ENCODE data around the gene RPL19. TPM values are rescaled to one million over a fixed set of nuclear protein-coding genes. Genes with fewer than 3 reads are reported as not detected.

The RPL19 gene
- total and polyA plus RNA-seq, 2 experiments from 2014 or later = 903 to 1,500 TPM

DNA sequence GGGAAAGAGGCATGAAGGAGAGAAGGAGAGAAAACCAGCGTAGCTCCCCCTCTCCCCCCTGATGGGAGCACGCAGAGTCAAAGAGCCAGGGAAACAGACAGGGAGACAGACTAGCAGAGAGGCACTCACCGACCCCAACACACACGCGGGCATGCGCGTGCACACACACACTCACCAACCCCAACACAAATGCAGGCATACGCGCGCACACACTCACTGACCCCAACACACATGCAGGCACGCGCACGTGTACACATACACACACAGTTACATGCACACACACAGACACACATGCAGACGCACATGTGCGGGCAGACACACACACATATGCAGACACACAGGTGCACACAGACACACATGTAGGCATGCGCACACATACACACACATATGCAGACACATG is 7.2 kb upstream of the RPL19 start:
- TF ChIP-seq EZH2 (IDR thresholded peaks at IDR 0.05; ENCODE audit: insufficient read depth, poor library complexity, severe bottlenecking) = no peak
- TF ChIP-seq EZH2phosphoT487 (IDR thresholded peaks at IDR 0.05; ENCODE audit: insufficient read depth, low read depth) = no peak
- no peaks in the 10 kb centered on the region for H3K27me3 ChIP-seq (replicated peaks; ENCODE audit: insufficient read depth)
- whole genome bisulfite sequencing, 2 experiments (ENCODE audit: low coverage in 1 of 2, low lambda C conversion rate in 2 of 2, missing lambda C conversion rate in 2 of 2) = 94 to 97% methylated on average over 16 of the region's 16 CpGs

DNA sequence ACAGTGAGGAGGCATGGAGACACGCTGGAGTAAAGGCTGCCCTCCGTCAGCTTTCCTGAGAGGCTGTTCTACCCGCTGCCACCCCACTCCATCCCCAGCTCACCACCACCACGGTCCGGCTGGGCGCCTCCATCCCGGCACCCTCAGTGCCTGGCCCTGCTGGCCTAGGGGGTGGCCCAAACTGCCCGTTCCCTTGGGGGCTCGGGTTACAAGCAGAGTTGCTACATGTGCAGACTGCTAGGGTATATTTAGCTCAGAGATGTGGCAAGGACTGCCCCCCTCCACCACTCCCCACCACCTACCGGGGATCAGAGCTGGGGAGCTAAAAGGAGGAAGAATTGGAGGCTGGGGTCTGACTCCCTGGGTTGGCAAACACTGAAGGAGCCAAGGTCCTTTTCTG is 6.7 kb upstream of the RPL19 start:
- Histone ChIP-seq H3F3A (ENCODE audit: insufficient read depth) (peaks cover 4% of the 10 kb centered on the region; the same call in 1 of the 2 replicates), H3K9me3 (ENCODE audit: low read depth) (no peaks in the 10 kb centered on the region), H4K20me1 (ENCODE audit: insufficient read depth) (0 out of 2 replicates have a peak, but pooled peaks cover 4% of the 10 kb centered on the region), H3K9me2 (ENCODE audit: insufficient read depth) (no peaks in the 10 kb centered on the region), H3K4me3 (no peak overlapping the region), H3K79me2 (ENCODE audit: insufficient read depth) (peaks cover 34% of the 10 kb centered on the region), H3K36me3 (ENCODE audit: low read depth) (peaks cover 13% of the 10 kb centered on the region; the same call in 1 of the 2 replicates), H2AFZ (no peak overlapping the region), H3K27ac (no peak overlapping the region), H3K9ac (no peak overlapping the region), H3K4me1 (ENCODE audit: insufficient read depth) (peaks cover 24% of the 10 kb centered on the region), H3K4me2 (ENCODE audit: unreplicated experiment) (no peak overlapping the region), H3K27me3 (replicated peaks; ENCODE audit: insufficient read depth) (no peaks in the 10 kb centered on the region)
- in situ Hi-C loops (cut with MboI) = no loop called here
- no peak for DNase-seq
- 82 to 87% methylated on average over 10 of the region's 10 CpGs for WGBS, 2 experiments (ENCODE audit: low coverage in 1 of 2, low lambda C conversion rate in 2 of 2, missing lambda C conversion rate in 2 of 2)
- TF ChIP-seq EZH2 (IDR thresholded peaks at IDR 0.05; ENCODE audit: insufficient read depth, poor library complexity, severe bottlenecking) (no peak), EZH2phosphoT487 (IDR thresholded peaks at IDR 0.05; ENCODE audit: insufficient read depth, low read depth) (no peak)

More for the DNA sequence above, 7.2 kb upstream of the RPL19 start:
- Histone ChIP-seq H3K9me2 (ENCODE audit: insufficient read depth) (no peaks in the 10 kb centered on the region), H3K9me3 (ENCODE audit: low read depth) (no peaks in the 10 kb centered on the region), H3K36me3 (ENCODE audit: low read depth) (peaks cover 18% of the 10 kb centered on the region; the same call in 1 of the 2 replicates), H3K4me2 (ENCODE audit: unreplicated experiment) (no peak overlapping the region), H2AFZ (no peak overlapping the region), H3K79me2 (ENCODE audit: insufficient read depth) (peaks cover 34% of the 10 kb centered on the region), H3K4me1 (ENCODE audit: insufficient read depth) (peaks cover 24% of the 10 kb centered on the region), H4K20me1 (ENCODE audit: insufficient read depth) (0 out of 2 replicates have a peak, but pooled peaks cover 4% of the 10 kb centered on the region), H3K27ac (no peak overlapping the region), H3F3A (ENCODE audit: insufficient read depth) (no peaks in the 10 kb centered on the region), H3K9ac (no peak overlapping the region), H3K4me3 (no peak overlapping the region)
- in situ Hi-C loops (cut with MboI) = no loop called here
- no peak for DNase-seq

- Histone ChIP-seq H3F3A (ENCODE audit: insufficient read depth) (peaks cover 14% of the 10 kb centered on the region; the same call in 1 of the 2 replicates), H3K9me3 (ENCODE audit: low read depth) (no peaks in the 10 kb centered on the region), H3K79me2 (ENCODE audit: insufficient read depth) (peaks cover 34% of the 10 kb centered on the region), H4K20me1 (ENCODE audit: insufficient read depth) (0 out of 2 replicates have a peak, but pooled peaks cover 4% of the 10 kb centered on the region), H3K4me1 (ENCODE audit: insufficient read depth) (peaks cover 24% of the 10 kb centered on the region), H3K4me2 (ENCODE audit: unreplicated experiment) (peak overlapping the region; percentile 83), H2AFZ (no peak overlapping the region), H3K36me3 (ENCODE audit: low read depth) (peaks cover 12% of the 10 kb centered on the region; the same call in 1 of the 2 replicates), H3K27me3 (replicated peaks; ENCODE audit: insufficient read depth) (no peaks in the 10 kb centered on the region), H3K27ac (peak overlapping the region; percentile 21; the same call in 1 of the 2 replicates), H3K9me2 (ENCODE audit: insufficient read depth) (no peaks in the 10 kb centered on the region), H3K4me3 (peak overlapping the region; percentile 76), H3K9ac (peak overlapping the region; percentile 81)
- in situ Hi-C loops (cut with MboI) = no loop called here
- peak; percentile 84 for DNase-seq
- TF ChIP-seq EZH2phosphoT487 (IDR thresholded peaks at IDR 0.05; ENCODE audit: insufficient read depth, low read depth) (no peak), EZH2 (IDR thresholded peaks at IDR 0.05; ENCODE audit: insufficient read depth, poor library complexity, severe bottlenecking) (no peak)
- WGBS, 2 experiments (ENCODE audit: low coverage in 1 of 2, low lambda C conversion rate in 2 of 2, missing lambda C conversion rate in 2 of 2) = 40 to 55% methylated on average over 15 to 20 of the region's 20 CpGs
Observed at GRCh38 chr17:39194089-39194984, 5.7 kb upstream of the RPL19 start.

DNA sequence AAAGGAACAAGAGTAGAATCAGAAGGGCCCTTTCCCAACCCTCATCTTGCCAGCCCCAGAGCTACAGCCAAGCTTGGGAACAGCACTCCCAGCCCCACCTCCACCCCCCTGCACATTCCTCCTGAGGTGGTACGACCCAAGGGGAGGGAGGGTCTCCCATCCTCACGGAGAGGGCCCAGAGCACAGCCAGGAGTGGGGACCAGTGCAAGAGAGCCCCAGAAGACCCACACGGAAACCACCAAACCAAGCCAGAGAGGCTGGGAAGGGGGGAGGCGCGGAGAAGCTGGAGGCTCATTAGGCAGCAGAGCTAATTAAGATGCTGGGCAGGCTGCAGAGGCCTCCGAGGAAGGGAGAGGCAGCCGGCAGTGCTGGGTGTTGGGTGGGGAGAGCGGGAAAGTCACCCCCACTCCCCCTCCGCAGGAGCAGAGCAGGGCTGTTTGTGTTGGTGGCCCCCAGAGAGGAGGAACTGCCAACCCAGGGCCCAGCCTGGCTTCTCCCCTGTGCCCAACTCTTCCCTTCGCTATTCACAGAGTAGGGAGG is 5.0 kb upstream of the RPL19 start:
- TF ChIP-seq EZH2 (IDR thresholded peaks at IDR 0.05; ENCODE audit: insufficient read depth, poor library complexity, severe bottlenecking) (no peak), EZH2phosphoT487 (IDR thresholded peaks at IDR 0.05; ENCODE audit: insufficient read depth, low read depth) (no peak)

More for the DNA sequence above, 5.0 kb upstream of the RPL19 start:
- H3K4me3 ChIP-seq = peak overlapping the region; percentile 76
- no peaks in the 10 kb centered on the region for H3K27me3 ChIP-seq (replicated peaks; ENCODE audit: insufficient read depth)
- H3K9me2 ChIP-seq (ENCODE audit: insufficient read depth) = no peaks in the 10 kb centered on the region
- H3F3A ChIP-seq (ENCODE audit: insufficient read depth) = peaks cover 18% of the 10 kb centered on the region; the same call in 1 of the 2 replicates
- H3K4me1 ChIP-seq (ENCODE audit: insufficient read depth) = peaks cover 24% of the 10 kb centered on the region
- H3K9ac ChIP-seq = peak overlapping the region; percentile 81
- no peaks in the 10 kb centered on the region for H3K9me3 ChIP-seq (ENCODE audit: low read depth)
- in situ Hi-C loops (cut with MboI) = no loop called here
- peak; percentile 34 for DNase-seq
- peak overlapping the region; percentile 21 for H3K27ac ChIP-seq
- 0 out of 2 replicates have a peak, but pooled peaks cover 4% of the 10 kb centered on the region for H4K20me1 ChIP-seq (ENCODE audit: insufficient read depth)
- no peak overlapping the region for H2AFZ ChIP-seq
- WGBS, 2 experiments (ENCODE audit: low coverage in 1 of 2, low lambda C conversion rate in 2 of 2, missing lambda C conversion rate in 2 of 2) = 15 to 18% methylated on average over 9 to 10 of the region's 10 CpGs
- H3K4me2 ChIP-seq (ENCODE audit: unreplicated experiment) = peak overlapping the region; percentile 83
- H3K79me2 ChIP-seq (ENCODE audit: insufficient read depth) = peaks cover 34% of the 10 kb centered on the region
- peaks cover 12% of the 10 kb centered on the region; the same call in 1 of the 2 replicates for H3K36me3 ChIP-seq (ENCODE audit: low read depth)

Measured in GM23248 (cell line).